ENCODE data around the gene RNPC3.
"Not testable (repeated sequence)": the region's sequence is repeated elsewhere in the genome, so short reads cannot be mapped to it uniquely, and the experiment has no call there.

Gene RNPC3

DNA sequence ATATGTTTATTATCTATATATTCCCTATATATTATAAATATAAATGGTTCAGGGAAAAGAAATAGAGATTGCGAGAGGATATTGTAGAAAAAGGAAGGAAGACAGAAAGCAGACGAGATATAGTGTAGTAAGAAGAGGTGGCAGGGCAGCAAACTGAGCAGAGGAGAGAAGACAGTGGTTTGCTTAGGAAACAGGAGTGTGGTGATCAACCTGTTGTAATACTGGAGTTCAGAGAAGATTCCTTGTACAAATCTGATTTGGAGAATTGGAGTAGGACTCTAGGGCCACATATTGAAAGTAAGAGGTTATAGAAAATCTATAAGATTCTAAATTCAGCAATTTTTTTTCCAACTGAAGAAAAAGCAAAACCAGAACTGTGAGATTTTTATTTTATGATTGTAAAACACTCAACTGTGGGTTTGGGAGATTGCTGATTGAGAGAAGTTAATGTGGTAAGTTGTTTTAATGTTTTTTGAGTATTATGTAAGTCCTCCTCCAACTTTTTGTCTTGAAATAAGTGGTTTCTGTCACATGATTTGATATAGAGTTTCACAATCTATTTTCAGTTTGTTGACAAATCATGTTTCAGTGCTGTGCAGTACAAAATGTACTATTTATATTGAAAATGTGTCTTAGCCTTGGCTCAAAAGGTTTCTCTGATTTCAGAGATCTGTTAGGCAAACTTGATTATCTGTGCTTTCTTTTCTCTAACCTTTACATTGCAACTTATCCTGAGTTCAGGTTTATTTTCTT, 36.3 kb downstream of the RNPC3 start:
- no peak for DNase-seq

DNA sequence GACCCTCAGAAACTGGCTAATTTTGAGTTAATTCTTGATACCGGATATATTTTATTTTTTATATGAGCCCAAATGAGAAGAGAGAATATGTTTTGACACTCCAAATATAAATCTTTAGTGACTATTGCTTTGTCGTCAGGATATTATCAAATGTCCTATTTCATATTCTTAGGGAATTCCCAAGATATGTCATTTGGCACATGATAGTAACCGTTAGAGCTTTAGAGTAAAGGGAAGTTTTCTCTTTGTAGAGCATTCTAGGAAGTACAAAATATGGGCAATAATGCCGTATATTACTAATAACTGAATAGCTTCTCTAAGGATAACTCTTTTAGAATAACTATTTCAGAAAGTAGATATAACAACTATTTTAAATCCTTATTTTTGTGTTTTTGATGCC, 37.6 kb downstream of the RNPC3 start:
- DNase-seq: no peak

DNA sequence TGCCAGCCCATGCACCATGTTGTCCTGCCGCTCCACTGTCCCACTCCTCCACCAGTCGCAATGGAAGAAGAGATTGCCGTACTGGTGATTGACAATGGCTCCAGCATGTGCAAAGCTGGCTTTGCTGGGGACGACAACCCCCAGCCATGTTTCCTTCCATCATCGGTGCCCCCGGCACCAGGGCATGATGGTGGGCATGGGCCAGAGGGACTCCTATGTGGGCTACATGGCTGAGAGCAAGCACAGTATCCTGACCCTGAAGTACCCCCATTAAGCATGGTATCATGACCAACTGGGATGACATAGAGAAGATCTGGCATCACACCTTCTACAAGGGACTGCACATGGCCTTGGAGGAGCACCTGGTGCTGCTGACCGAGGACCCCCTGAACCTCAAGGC, 44.0 kb downstream of the RNPC3 start:
- DNase-seq: no peak

DNA sequence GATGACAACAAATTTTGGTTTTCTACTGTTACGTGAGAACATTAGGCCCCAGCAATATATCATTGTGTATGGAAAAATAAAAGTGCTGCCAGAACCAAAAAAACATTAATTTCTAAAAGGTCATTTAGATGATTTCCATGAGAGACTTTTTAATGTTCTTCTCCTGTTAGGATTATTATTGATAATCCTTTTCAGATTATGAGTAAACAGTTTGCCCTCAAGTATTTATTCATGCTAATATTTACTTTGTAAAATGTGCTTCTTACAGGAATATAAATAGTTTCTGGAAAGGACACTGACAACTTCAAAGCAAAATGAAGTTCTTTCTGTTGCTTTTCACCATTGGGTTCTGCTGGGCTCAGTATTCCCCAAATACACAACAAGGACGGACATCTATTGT, 45.8 kb downstream of the RNPC3 start, which contains the start of gene AMY2B:
TSS of gene AMY2B (plus strand) at position 301 of the 400 bp plus-strand sequence. CDS start at position 315, 14 bp downstream.
- DNase-seq: not testable (repeated sequence)

DNA sequence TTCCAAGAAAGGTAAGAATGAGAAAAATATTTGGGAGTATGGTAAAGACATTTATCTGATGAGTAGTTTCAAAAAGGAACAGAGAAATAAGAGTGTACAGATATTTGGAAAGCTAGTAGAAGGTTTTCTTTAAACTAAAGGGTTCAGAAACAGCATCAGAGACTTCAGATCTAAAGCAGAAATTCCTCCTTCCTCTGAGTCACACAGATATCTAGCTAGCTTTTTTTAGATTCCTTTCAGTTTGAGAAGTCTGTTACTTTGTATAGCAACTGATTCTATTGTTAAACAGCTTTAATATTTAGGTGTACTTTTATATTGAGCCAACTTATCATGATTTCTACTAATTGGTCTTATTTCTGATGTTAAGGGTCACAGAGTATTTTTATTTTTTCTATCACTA, 50.6 kb downstream of the RNPC3 start:
- peak; percentile 6 for DNase-seq

DNA sequence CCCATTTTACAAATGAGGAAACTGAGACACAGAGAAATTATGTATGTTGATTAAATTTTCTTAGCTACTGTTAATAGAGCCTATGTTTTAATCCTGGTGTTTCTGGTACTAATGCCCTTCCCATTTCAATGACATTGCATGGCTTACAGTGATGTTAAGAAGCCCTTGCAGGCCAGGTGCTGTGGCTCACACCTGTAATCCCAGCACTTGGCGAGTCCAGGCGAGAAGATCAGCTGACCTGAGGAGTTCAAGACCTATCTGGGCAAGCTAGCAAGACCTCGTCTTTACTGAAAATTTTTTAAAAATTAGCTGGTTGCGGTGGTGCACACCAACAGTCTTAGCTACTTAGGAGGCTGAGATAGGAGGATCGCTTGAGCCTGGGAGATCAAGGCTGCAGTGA, 51.3 kb downstream of the RNPC3 start:
- not testable (repeated sequence) for DNase-seq

DNA sequence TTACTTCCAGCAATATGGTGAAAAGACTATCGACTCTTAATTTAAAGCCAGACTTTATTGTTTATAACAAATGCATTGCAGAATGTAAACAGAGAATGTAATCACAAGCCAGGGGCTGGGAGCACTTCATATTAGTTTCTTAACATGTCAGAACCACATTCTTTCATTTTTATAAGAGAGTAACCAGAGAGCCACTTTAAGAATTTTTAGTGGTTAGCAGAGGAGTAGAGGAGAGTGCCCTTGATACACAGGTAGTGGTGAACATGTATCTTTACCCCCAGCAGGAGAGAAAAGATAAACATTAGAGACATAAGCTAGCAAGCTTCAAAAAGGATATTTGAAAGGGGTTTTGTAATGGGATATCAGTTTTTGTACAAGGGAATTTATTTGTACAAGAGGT, 57.0 kb downstream of the RNPC3 start:
- DNase-seq: no peak

DNA sequence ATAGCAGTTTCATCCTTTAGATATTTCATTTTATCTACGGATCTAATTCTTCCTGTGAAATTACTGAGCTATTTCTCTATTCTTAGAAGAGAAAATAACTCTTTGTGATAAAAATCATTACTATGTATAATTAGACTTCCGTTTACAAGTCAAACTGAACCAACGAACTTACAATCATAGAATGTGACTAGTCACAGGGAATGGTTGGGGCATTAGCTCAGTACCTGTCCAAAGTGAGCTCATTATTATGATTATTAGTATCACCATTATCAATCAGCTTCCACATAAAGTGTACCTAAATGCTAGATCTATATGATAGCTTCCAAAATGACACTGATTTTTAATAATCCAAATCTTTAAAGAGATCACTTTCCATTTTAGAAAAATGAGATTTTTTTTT, 58.4 kb downstream of the RNPC3 start:
- DNase-seq: no peak

DNA sequence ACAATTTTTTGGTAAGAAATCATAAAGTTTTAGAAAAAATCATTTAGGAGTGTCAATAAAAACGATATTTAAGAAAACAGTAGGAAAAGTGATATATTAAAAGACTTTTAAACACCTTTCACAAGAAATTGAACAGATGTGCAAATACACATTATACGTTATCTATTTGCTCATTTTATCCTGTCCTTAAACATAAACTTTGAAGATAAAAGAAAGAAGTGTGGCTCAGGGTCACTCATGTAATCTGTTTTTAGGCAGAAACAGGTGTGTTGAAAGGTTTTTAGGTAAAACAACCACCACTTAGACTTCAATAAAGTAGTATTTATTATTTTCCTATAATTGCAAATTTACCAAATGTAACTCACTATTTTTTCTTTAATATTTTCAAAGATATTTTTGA, 59.0 kb downstream of the RNPC3 start:
- no peak for DNase-seq

DNA sequence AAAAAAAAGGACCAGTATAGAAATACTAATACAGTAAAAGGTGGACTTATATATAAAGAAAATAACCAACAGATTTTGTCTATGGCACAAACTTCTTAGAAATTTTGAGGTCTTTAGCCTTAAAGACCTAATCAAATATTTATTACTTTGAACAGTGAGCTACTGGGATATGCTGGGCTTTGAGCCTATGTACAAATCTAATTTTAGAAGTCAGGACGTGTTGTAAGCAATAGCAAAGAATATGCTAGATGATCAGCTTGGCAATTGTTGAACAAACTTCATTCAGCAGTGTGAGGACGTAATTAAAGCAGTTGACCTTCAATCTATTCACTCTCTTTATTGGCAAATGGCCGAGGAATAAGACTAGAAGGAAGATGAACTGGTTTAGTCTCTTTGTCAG, 77.2 kb downstream of the RNPC3 start:
- DNase-seq: not testable (repeated sequence)
